Prostate gland (tissue), 2 donors: ENCODE results near the gene RCVRN. TPM values are rescaled to one million over a fixed set of nuclear protein-coding genes. Genes with fewer than 3 reads are reported as not detected.

Experiments used
- DNase-seq: peaks from one replicate; pipeline ENCODE4 v3.0.0-alpha.2; 2019; ENCODE audit warnings: low spot score
- H3K27ac ChIP-seq, 2 donors: fragments of 200-600 bp; sonication (generic); 2 replicates each; pipeline ENCODE4 v1.5.1; 2017 to 2019
- H3K27me3 ChIP-seq: fragments of 200-600 bp; sonication (generic); replicated peaks from 2 replicates; pipeline ENCODE4 v1.5.1; 2019; ENCODE audit not compliant: insufficient read depth
- H3K36me3 ChIP-seq, 2 donors: fragments of 200-600 bp; sonication (generic); 1 replicate in 1 of 2; 2 replicates in 1 of 2; pipeline versions ENCODE4 v1.5.1 to v1.8.1; 2017 to 2019
- H3K4me1 ChIP-seq: fragments of 200-600 bp; sonication (generic); replicated peaks from 2 replicates; pipeline ENCODE4 v1.5.1; 2019
- H3K4me3 ChIP-seq, 2 donors: fragments of 200-600 bp; sonication (generic); 2 replicates each; pipeline ENCODE4 v1.5.1; 2017 to 2019
- H3K9me3 ChIP-seq: fragments of 200-600 bp; sonication (generic); 2 replicates; pipeline ENCODE4 v1.5.1; 2017
- POLR2A ChIP-seq: fragments of 450-650 bp; IDR thresholded peaks from one replicate; pipeline ENCODE4 v1.6.1; 2016; ENCODE audit warnings: antibody characterized with exemption, mild to moderate bottlenecking
- POLR2AphosphoS5 ChIP-seq: sonication (generic); formaldehyde crosslinking; IDR thresholded peaks from one replicate; pipeline ENCODE4 v1.6.1; 2017; ENCODE audit warnings: antibody characterized with exemption
- WGBS: methylation state at CpG from one replicate; pipeline ENCODE4 v1.1.5; 2018; 5-methylcytosine and 5-hydroxymethylcytosine counted together
- intact Hi-C: fragments of 100-400 bp; cut with DNase I; formaldehyde crosslinking; loops from one replicate; pipeline ENCODE4 v1.14.2; 2022
- total RNA-seq, 2 donors: library from RNA; depleted of rRNA; stranded (reverse); fragments of >200 nt; gene quantifications; one replicate each; pipeline ENCODE4 v1.1.0, GENCODE V29; 2016
- TF ChIP-seq, protein P1 (sequence below), 4 experiments: fragments of 200-600 bp in 2 of 4; fragments of 450-650 bp in 2 of 4; sonication (generic) in 2 of 4; IDR thresholded peaks; 1 replicate in 3 of 4; 2 replicates in 1 of 4; pipeline ENCODE4 v1.5.1; 2016 to 2019; ENCODE audit warnings: antibody characterized with exemption in 4 of 4, mild to moderate bottlenecking in 2 of 4, moderate library complexity in 2 of 4

Gene RCVRN
- under 1 TPM in 1 of 2 donors, not detected in 1; 0.23 TPM for total RNA-seq

DNA sequence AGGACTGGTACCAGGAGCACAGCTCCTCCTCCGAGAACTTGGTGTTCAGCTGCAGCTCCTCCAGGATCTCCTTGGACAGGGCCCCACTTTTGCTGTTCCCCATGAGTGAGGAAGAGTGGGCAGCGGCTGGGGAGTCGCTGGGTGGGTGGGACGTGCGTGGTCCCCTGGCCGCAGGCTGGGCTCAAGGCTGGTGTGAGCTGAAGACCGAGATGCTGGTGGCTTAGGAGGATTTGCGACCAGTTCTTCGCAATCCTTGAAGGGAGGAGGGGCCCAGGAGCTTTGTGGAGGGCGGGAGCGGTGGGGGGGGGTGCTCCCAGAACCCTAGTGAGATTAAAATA, at the start of gene RCVRN:
Gene RCVRN (minus strand): TSS at position 194 of the 338 bp plus-strand sequence. CDS start 91 bp downstream, at position 103.
- H3K27ac ChIP-seq = no peak within 1 kb of the TSS
- no peaks in the 10 kb centered on the region for H3K9me3 ChIP-seq
- TF ChIP-seq, protein P1, sequence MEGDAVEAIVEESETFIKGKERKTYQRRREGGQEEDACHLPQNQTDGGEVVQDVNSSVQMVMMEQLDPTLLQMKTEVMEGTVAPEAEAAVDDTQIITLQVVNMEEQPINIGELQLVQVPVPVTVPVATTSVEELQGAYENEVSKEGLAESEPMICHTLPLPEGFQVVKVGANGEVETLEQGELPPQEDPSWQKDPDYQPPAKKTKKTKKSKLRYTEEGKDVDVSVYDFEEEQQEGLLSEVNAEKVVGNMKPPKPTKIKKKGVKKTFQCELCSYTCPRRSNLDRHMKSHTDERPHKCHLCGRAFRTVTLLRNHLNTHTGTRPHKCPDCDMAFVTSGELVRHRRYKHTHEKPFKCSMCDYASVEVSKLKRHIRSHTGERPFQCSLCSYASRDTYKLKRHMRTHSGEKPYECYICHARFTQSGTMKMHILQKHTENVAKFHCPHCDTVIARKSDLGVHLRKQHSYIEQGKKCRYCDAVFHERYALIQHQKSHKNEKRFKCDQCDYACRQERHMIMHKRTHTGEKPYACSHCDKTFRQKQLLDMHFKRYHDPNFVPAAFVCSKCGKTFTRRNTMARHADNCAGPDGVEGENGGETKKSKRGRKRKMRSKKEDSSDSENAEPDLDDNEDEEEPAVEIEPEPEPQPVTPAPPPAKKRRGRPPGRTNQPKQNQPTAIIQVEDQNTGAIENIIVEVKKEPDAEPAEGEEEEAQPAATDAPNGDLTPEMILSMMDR (IDR thresholded peaks at IDR 0.05) = no peak
- no peaks in the 10 kb centered on the region for H3K36me3 ChIP-seq
- no peak for DNase-seq
- H3K4me1 ChIP-seq = no peaks in the 10 kb centered on the region
- H3K27me3 ChIP-seq = no peaks in the 10 kb centered on the region
- H3K4me3 ChIP-seq = no peak within 1 kb of the TSS
- intact Hi-C loops = loop anchor here (10.0 kb wide), 1 partner anchor 170 kb away; no protein-coding TSS in a partner anchor
- 93% methylated on average over 10 of the region's 11 CpGs for WGBS

GRCh38 chr17:9953492-9953891, 48.4 kb upstream of the RCVRN start:
- DNase-seq = no peak
- 87% methylated on average over 10 of the region's 10 CpGs for WGBS
- no peaks in the 10 kb centered on the region for H3K4me1 ChIP-seq
- intact Hi-C loops = no loop called here
- H3K36me3 ChIP-seq = no peaks in the 10 kb centered on the region
- H3K9me3 ChIP-seq = no peaks in the 10 kb centered on the region
- H3K4me3 ChIP-seq = no peak overlapping the region
- no peaks in the 10 kb centered on the region for H3K27me3 ChIP-seq
- no peak for TF ChIP-seq POLR2A
- H3K27ac ChIP-seq = no peak overlapping the region

DNA sequence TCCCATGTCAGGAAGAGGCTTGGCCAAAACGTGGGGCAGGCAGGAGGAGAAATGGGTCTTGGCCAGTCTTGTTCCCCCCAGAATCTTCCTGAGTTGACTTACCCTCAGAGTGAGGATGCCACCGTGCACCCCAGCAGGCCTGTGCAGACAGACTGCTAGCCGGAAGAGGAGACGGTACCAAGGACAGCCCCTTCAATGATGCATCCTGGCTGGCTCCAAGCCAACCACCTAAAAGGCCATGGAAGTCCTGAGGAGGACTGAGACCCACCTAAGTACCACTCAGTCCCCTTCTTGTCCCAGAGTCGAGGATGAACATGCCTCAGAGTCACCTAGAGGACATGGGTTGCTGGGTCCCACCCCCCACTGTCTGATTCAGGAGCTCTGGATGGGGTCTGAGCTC, 46.7 kb upstream of the RCVRN start:
- 85% methylated on average over 5 of the region's 5 CpGs for WGBS
- no peak for TF ChIP-seq POLR2AphosphoS5
- TF ChIP-seq POLR2A = no peak
- TF ChIP-seq, protein P1 (IDR thresholded peaks at IDR 0.05) = no peak
- no peaks in the 10 kb centered on the region for H3K9me3 ChIP-seq
- H3K36me3 ChIP-seq = no peaks in the 10 kb centered on the region
- no peak for DNase-seq
- H3K27ac ChIP-seq = no peak overlapping the region
- no peak overlapping the region for H3K4me3 ChIP-seq
- no peaks in the 10 kb centered on the region for H3K27me3 ChIP-seq
- intact Hi-C loops = no loop called here
- no peaks in the 10 kb centered on the region for H3K4me1 ChIP-seq

GRCh38 chr17:9948928-9949327, 43.9 kb upstream of the RCVRN start:
- no peak for DNase-seq
- no peaks in the 10 kb centered on the region for H3K36me3 ChIP-seq
- no peak overlapping the region for H3K27ac ChIP-seq
- no peaks in the 10 kb centered on the region for H3K9me3 ChIP-seq
- H3K4me1 ChIP-seq = no peaks in the 10 kb centered on the region
- intact Hi-C loops = no loop called here
- 74% methylated on average over 10 of the region's 10 CpGs for WGBS
- no peak overlapping the region for H3K4me3 ChIP-seq
- no peaks in the 10 kb centered on the region for H3K27me3 ChIP-seq
- TF ChIP-seq, protein P1 (IDR thresholded peaks at IDR 0.05) = no peak
- no peak for TF ChIP-seq POLR2AphosphoS5
- TF ChIP-seq POLR2A = no peak

DNA sequence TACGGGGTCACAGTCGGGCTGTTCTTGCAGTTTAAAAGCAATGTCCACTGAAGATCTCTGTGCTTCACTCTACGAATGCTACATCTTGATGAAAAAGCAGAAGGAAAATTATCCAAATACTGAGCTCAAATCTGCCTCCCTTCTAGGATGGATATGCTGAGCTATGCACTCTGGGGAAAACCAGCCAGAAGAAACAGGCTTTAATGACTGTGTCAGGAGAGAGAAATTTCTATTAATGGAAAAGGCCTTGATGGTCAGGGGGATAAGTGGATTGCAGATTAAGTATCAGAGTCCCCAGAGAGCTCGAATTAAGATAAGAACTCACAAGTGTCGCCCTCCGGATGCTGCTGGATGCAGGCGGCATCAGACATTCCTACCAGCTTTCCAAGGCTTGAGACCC, 39.6 kb upstream of the RCVRN start:
- H3K36me3 ChIP-seq = no peaks in the 10 kb centered on the region
- intact Hi-C loops = no loop called here

More for the DNA sequence above, 39.6 kb upstream of the RCVRN start:
- H3K9me3 ChIP-seq = no peaks in the 10 kb centered on the region
- TF ChIP-seq POLR2AphosphoS5 = no peak
- no peak for TF ChIP-seq POLR2A
- TF ChIP-seq, protein P1 (IDR thresholded peaks at IDR 0.05) = no peak
- H3K27ac ChIP-seq = no peak overlapping the region
- no peaks in the 10 kb centered on the region for H3K4me1 ChIP-seq
- no peaks in the 10 kb centered on the region for H3K27me3 ChIP-seq
- H3K4me3 ChIP-seq = no peak overlapping the region
- 83% methylated on average over 7 of the region's 7 CpGs for WGBS
- no peak for DNase-seq
